ENCODE measurements around the gene ZDHHC9. TPM values are rescaled to one million over a fixed set of nuclear protein-coding genes. Genes with fewer than 3 reads are reported as not detected.

Gene ZDHHC9
- total and polyA plus RNA-seq, 5 experiments from 2014 or later, result 4.1 to 12.3 (median 7.5) TPM

GRCh38 chrX:129769467-129770154, 74.1 kb downstream of the ZDHHC9 start:
- peaks cover 0 to 2% (median 0%) of the 10 kb centered on the region in 5 donors for H3K27me3 Mint-ChIP-seq
- H3K36me3 Mint-ChIP-seq, result no peaks in the 10 kb centered on the region
- H3K27ac Mint-ChIP-seq, result peak overlapping the region; percentile 81 to 96 (median 91)
- POLR2A ChIA-PET, result interaction anchor here (1.0 to 18.2 kb wide), 7 partner anchors 10 to 33 kb away, joined by 3 to 382 read pairs (median 9); partner anchors contain the start of gene SASH3
- H3K9me3 Mint-ChIP-seq, result no peaks in the 10 kb centered on the region
- peaks cover 18 to 83% (median 59%) of the 10 kb centered on the region in 4 donors for H3K4me1 Mint-ChIP-seq
- peak overlapping the region; percentile 24 to 80 (median 62) for H3K4me3 Mint-ChIP-seq
- DNase-seq, result peak; percentile 35 to 92 (median 68)
- ATAC-seq, result peak; percentile 84 to 92

- peaks cover 18 to 75% (median 52%) of the 10 kb centered on the region in 4 donors for H3K4me1 Mint-ChIP-seq
- no peak for ATAC-seq
Measured at GRCh38 chrX:129768586-129769466, 74.9 kb downstream of the ZDHHC9 start.

GRCh38 chrX:129768186-129768585, 75.5 kb downstream of the ZDHHC9 start:
- H3K27ac Mint-ChIP-seq, result peak overlapping the region in 9 of 10 donors; percentile 81 to 93 (median 91)
- no peaks in the 10 kb centered on the region for H3K36me3 Mint-ChIP-seq
- DNase-seq (no peak), ATAC-seq (no peak)
- H3K27me3 Mint-ChIP-seq, result peaks cover 0 to 2% (median 0%) of the 10 kb centered on the region in 5 donors
- POLR2A ChIA-PET, result interaction anchor here (0.6 to 18.2 kb wide), 8 partner anchors 9 to 76 kb away, joined by 4 to 382 read pairs (median 6); partner anchors contain the start of gene SASH3
- peak overlapping the region in 8 of 10 donors; percentile 17 to 80 (median 62) for H3K4me3 Mint-ChIP-seq
- H3K4me1 Mint-ChIP-seq, result peaks cover 18 to 69% (median 46%) of the 10 kb centered on the region in 4 donors
- H3K9me3 Mint-ChIP-seq, result no peaks in the 10 kb centered on the region

More at GRCh38 chrX:129768586-129769466, 74.9 kb downstream of the ZDHHC9 start:
- H3K27ac Mint-ChIP-seq, result peak overlapping the region; percentile 81 to 96 (median 91)
- peaks cover 0 to 2% (median 0%) of the 10 kb centered on the region in 5 donors for H3K27me3 Mint-ChIP-seq
- peak overlapping the region; percentile 24 to 80 (median 62) for H3K4me3 Mint-ChIP-seq
- DNase-seq, result no peak
- H3K9me3 Mint-ChIP-seq, result no peaks in the 10 kb centered on the region
- POLR2A ChIA-PET, result interaction anchor here (1.0 to 18.2 kb wide), 9 partner anchors 9 to 32 kb away, joined by 3 to 382 read pairs (median 6); partner anchors contain the start of gene SASH3
- no peaks in the 10 kb centered on the region for H3K36me3 Mint-ChIP-seq

DNA sequence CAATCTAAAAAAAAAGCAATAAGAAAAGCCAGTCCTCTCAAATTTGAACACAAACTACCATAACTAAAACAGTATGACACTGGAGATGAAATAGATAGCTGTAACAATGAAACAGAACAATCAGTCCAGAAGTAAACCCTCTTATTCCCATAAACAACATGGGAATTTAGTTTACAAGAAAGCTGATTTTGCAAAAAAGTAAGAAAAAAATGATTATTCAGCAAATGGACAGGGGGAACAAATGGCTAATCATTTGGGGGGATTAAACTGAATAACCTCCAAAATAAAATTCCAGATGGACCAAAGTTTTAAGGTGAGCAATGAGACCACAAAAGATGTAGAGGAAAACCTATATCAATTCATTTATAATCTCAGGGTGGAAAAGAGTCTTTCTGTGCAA, 80.0 kb downstream of the ZDHHC9 start:
- POLR2A ChIA-PET, result interaction anchor here (18.2 kb wide), 1 partner anchor 18 kb away, joined by 382 read pairs; the partner anchor contains the start of gene SASH3
- ATAC-seq, result no peak
- H3K9me3 Mint-ChIP-seq, result no peaks in the 10 kb centered on the region
- DNase-seq, result no peak
- no peaks in the 10 kb centered on the region for H3K36me3 Mint-ChIP-seq
- H3K27me3 Mint-ChIP-seq, result no peaks in the 10 kb centered on the region
- peaks cover 17 to 56% (median 43%) of the 10 kb centered on the region in 4 donors for H3K4me1 Mint-ChIP-seq
- no peak overlapping the region for H3K27ac Mint-ChIP-seq
- no peak overlapping the region for H3K4me3 Mint-ChIP-seq

GRCh38 chrX:129762448-129762847, 81.2 kb downstream of the ZDHHC9 start:
- no peaks in the 10 kb centered on the region for H3K27me3 Mint-ChIP-seq
- H3K27ac Mint-ChIP-seq, result no peak overlapping the region
- ATAC-seq, result no peak
- H3K9me3 Mint-ChIP-seq, result no peaks in the 10 kb centered on the region
- DNase-seq, result no peak
- no peak overlapping the region for H3K4me3 Mint-ChIP-seq
- peaks cover 12 to 56% (median 42%) of the 10 kb centered on the region in 4 donors for H3K4me1 Mint-ChIP-seq
- H3K36me3 Mint-ChIP-seq, result no peaks in the 10 kb centered on the region
- POLR2A ChIA-PET, result interaction anchor here (0.9 to 18.2 kb wide), 2 partner anchors 19 to 22 kb away, joined by 3 to 382 read pairs; partner anchors contain the start of gene SASH3

DNA sequence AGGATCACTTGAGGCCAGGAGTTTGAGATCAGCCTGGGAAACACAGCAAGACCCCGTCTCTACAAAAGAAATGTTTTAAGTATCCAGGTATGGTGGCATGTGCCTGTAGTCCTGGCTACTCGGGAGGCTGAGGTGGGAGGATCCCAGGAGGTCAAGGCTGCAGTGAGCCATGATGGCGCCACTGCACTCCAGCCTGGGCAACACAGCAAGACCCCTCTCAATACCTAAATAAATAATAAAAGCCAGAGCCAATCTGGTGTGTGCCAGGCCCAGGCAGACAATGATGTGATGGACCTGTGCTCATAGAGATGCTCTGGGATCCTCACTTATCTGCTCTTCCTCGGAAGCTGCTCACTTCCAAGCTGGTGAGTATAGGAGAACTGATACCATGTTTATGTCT, 82.1 kb downstream of the ZDHHC9 start:
- peaks cover 10 to 56% (median 41%) of the 10 kb centered on the region in 4 donors for H3K4me1 Mint-ChIP-seq
- H3K27me3 Mint-ChIP-seq, result no peaks in the 10 kb centered on the region
- peak overlapping the region in 1 of 10 donors; percentile 27 for H3K27ac Mint-ChIP-seq
- H3K4me3 Mint-ChIP-seq, result no peak overlapping the region
- ATAC-seq (no peak), DNase-seq (no peak)
- no peaks in the 10 kb centered on the region for H3K36me3 Mint-ChIP-seq
- H3K9me3 Mint-ChIP-seq, result no peaks in the 10 kb centered on the region
- POLR2A ChIA-PET, result interaction anchor here (0.9 to 18.2 kb wide), 4 partner anchors 10 to 83 kb away, joined by 3 to 382 read pairs (median 3); partner anchors contain the start of gene SASH3

GRCh38 chrX:129760981-129761380, 82.7 kb downstream of the ZDHHC9 start:
- POLR2A ChIA-PET, result interaction anchor here (1.0 to 18.2 kb wide), 4 partner anchors 8 to 82 kb away, joined by 3 to 382 read pairs (median 15); partner anchors contain the start of gene SASH3
- ATAC-seq (no peak), DNase-seq (no peak)
- Mint-ChIP-seq H3K27me3 (no peaks in the 10 kb centered on the region), H3K4me3 (no peak overlapping the region), H3K36me3 (no peaks in the 10 kb centered on the region), H3K9me3 (no peaks in the 10 kb centered on the region), H3K27ac (peak overlapping the region in 1 of 10 donors; percentile 11), H3K4me1 (peaks cover 9 to 56% (median 44%) of the 10 kb centered on the region in 4 donors)

DNA sequence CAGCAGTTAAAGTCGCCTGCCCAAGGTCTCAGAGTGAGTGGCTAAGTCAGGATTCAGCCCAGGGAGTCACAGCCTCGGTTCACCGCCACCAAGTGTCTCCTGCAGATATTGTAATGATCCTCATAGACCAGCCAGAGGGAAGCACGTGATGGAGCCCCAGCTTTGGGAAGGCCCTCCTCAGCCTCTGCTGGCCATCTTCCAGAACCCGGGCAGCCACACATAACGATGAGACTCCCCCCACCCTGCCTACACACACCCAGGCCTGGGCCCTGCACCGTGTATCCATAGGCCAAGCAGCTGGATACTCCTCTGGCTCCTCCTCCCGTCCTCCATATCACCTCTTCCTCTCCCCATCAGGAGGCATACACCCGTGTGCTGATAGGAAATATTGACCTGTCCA, 83.5 kb downstream of the ZDHHC9 start:
- Mint-ChIP-seq H3K9me3 (no peaks in the 10 kb centered on the region), H3K4me1 (peaks cover 11 to 59% (median 51%) of the 10 kb centered on the region in 4 donors), H3K36me3 (no peaks in the 10 kb centered on the region), H3K27me3 (no peaks in the 10 kb centered on the region), H3K4me3 (peak overlapping the region in 9 of 10 donors; percentile 16 to 74 (median 45)), H3K27ac (peak overlapping the region in 8 of 10 donors; percentile 28 to 80 (median 56))
- POLR2A ChIA-PET, result interaction anchor here (0.9 to 18.2 kb wide), 5 partner anchors 9 to 39 kb away, joined by 5 to 382 read pairs (median 15); partner anchors contain the start of gene SASH3
- no peak for DNase-seq
- ATAC-seq, result peak; percentile 3 to 13

- POLR2A ChIA-PET, result interaction anchor here (0.9 to 18.2 kb wide), 5 partner anchors 9 to 40 kb away, joined by 5 to 382 read pairs (median 15); partner anchors contain the start of gene SASH3
- no peaks in the 10 kb centered on the region for H3K27me3 Mint-ChIP-seq
- DNase-seq (peak in 7 of 10 donors; percentile 37 to 73 (median 67)), ATAC-seq (peak; percentile 86 to 88)
- no peaks in the 10 kb centered on the region for H3K9me3 Mint-ChIP-seq
- H3K4me1 Mint-ChIP-seq, result peaks cover 13 to 64% (median 56%) of the 10 kb centered on the region in 4 donors
- H3K4me3 Mint-ChIP-seq, result peak overlapping the region; percentile 16 to 74 (median 44)
- no peaks in the 10 kb centered on the region for H3K36me3 Mint-ChIP-seq
- H3K27ac Mint-ChIP-seq, result peak overlapping the region in 7 of 10 donors; percentile 28 to 80 (median 58)
Measured at GRCh38 chrX:129759576-129760061, 84.1 kb downstream of the ZDHHC9 start.

- H3K4me1 Mint-ChIP-seq, result peaks cover 16 to 67% (median 59%) of the 10 kb centered on the region in 4 donors
- no peaks in the 10 kb centered on the region for H3K36me3 Mint-ChIP-seq
- POLR2A ChIA-PET, result interaction anchor here (0.7 to 2.2 kb wide), 13 partner anchors 10 to 102 kb away, joined by 3 to 35 read pairs (median 6); partner anchors contain the start of genes APLN and SASH3
- peak overlapping the region; percentile 14 to 76 (median 58) for H3K4me3 Mint-ChIP-seq
- H3K27me3 Mint-ChIP-seq, result no peaks in the 10 kb centered on the region
- H3K9me3 Mint-ChIP-seq, result no peaks in the 10 kb centered on the region
- H3K27ac Mint-ChIP-seq, result peak overlapping the region in 8 of 10 donors; percentile 12 to 79 (median 68)
- DNase-seq (peak in 2 of 10 donors; percentile 36 to 70), ATAC-seq (peak; percentile 43 to 45)
Measured at GRCh38 chrX:129755779-129756650, 87.7 kb downstream of the ZDHHC9 start.
